DOHH2 (cell line): Measurements from ENCODE around the gene HEG1.

Experiments
- H3F3A ChIP-seq: fragments of 200-600 bp; sonication (generic), shearing (Covaris generic); 2 replicates; pipeline ENCODE4 v1.6.0; 2016; ENCODE audit warnings: antibody characterized with exemption, mild to moderate bottlenecking; ENCODE audit not compliant: control insufficient read depth, insufficient read depth
- H3K27ac ChIP-seq: fragments of 200-600 bp; sonication (generic); 2 replicates; pipeline ENCODE4 v1.5.1; 2014; ENCODE audit warnings: low read depth, mild to moderate bottlenecking, low read length, moderate library complexity
- H3K27me3 ChIP-seq: fragments of 200-600 bp; sonication (generic); 2 replicates; pipeline ENCODE4 v1.6.1; 2014; ENCODE audit warnings: mild to moderate bottlenecking, low read length, mixed read lengths; ENCODE audit not compliant: control insufficient read depth
- H3K36me3 ChIP-seq: fragments of 200-600 bp; sonication (generic); 2 replicates; pipeline ENCODE4 v1.6.1; 2014; ENCODE audit warnings: mild to moderate bottlenecking, low read length, moderate library complexity, mixed read lengths; ENCODE audit not compliant: control insufficient read depth
- H3K4me1 ChIP-seq: fragments of 200-600 bp; sonication (generic); 2 replicates; pipeline ENCODE4 v1.6.1; 2014; ENCODE audit warnings: mild to moderate bottlenecking, low read length, mixed read lengths; ENCODE audit not compliant: control insufficient read depth
- H3K4me2 ChIP-seq: fragments of 200-600 bp; sonication (generic); 2 replicates; pipeline ENCODE4 v1.6.0; 2014; ENCODE audit warnings: mild to moderate bottlenecking, low read length, moderate library complexity
- H3K4me3 ChIP-seq: fragments of 200-600 bp; sonication (generic); 2 replicates; pipeline ENCODE4 v1.5.1; 2014; ENCODE audit warnings: mild to moderate bottlenecking, low read length, mixed read lengths
- H3K79me2 ChIP-seq: fragments of 200-600 bp; sonication (generic); 2 replicates; pipeline ENCODE4 v1.6.1; 2014; ENCODE audit warnings: mild to moderate bottlenecking, low read length, mixed read lengths; ENCODE audit not compliant: control insufficient read depth
- H3K9me2 ChIP-seq: fragments of 200-600 bp; sonication (generic); replicated peaks from 2 replicates; pipeline ENCODE4 v1.6.1; 2014; ENCODE audit warnings: mild to moderate bottlenecking, low read length, mixed read lengths; ENCODE audit not compliant: control insufficient read depth
- H3K9me3 ChIP-seq: fragments of 200-600 bp; sonication (generic); 2 replicates; pipeline ENCODE4 v1.6.1; 2014; ENCODE audit warnings: antibody characterized with exemption, low read length, mixed read lengths; ENCODE audit not compliant: control insufficient read depth, insufficient read depth
- H4K20me1 ChIP-seq: fragments of 200-600 bp; sonication (generic); 2 replicates; pipeline ENCODE4 v1.6.0; 2014; ENCODE audit warnings: low read depth, mild to moderate bottlenecking, antibody characterized with exemption, low read length, moderate library complexity; ENCODE audit not compliant: control insufficient read depth, insufficient read depth
- CTCF ChIP-seq: fragments of 200-600 bp; sonication (generic); IDR thresholded peaks from one replicate; pipeline ENCODE4 v1.5.1; 2014; ENCODE audit warnings: antibody characterized with exemption, mild to moderate bottlenecking, low read depth, low read length; ENCODE audit not compliant: poor library complexity, severe bottlenecking
- EZH2phosphoT487 ChIP-seq: fragments of 200-600 bp; sonication (generic); IDR thresholded peaks from 2 replicates; pipeline ENCODE4 v1.6.1; 2017; ENCODE audit warnings: borderline replicate concordance, mild to moderate bottlenecking, antibody characterized with exemption, low read length, moderate library complexity, mixed read lengths

Gene HEG1

GRCh38 chr3:125075738-125076137 is 19.9 kb upstream of the HEG1 start:
- Histone ChIP-seq H3K9me2 (no peaks in the 10 kb centered on the region), H3K36me3 (no peaks in the 10 kb centered on the region), H3K9me3 (no peaks in the 10 kb centered on the region), H3K4me3 (no peak overlapping the region), H3F3A (no peaks in the 10 kb centered on the region), H3K4me2 (no peak overlapping the region), H4K20me1 (no peaks in the 10 kb centered on the region), H3K4me1 (peaks cover 10% of the 10 kb centered on the region), H3K27me3 (no peaks in the 10 kb centered on the region; the same call in 1 of the 2 replicates), H3K79me2 (no peaks in the 10 kb centered on the region), H3K27ac (no peak overlapping the region)
- TF ChIP-seq EZH2phosphoT487 = no peak
- no peak for TF ChIP-seq CTCF

- H3K9me2 ChIP-seq = no peaks in the 10 kb centered on the region
- peaks cover 16% of the 10 kb centered on the region for H3K4me1 ChIP-seq
- no peaks in the 10 kb centered on the region for H3K79me2 ChIP-seq
- H3F3A ChIP-seq = no peaks in the 10 kb centered on the region
- no peaks in the 10 kb centered on the region; the same call in 1 of the 2 replicates for H3K27me3 ChIP-seq
- no peak overlapping the region for H3K4me3 ChIP-seq
- no peak overlapping the region for H3K4me2 ChIP-seq
- H3K27ac ChIP-seq = no peak overlapping the region
- H4K20me1 ChIP-seq = no peaks in the 10 kb centered on the region
- no peaks in the 10 kb centered on the region for H3K9me3 ChIP-seq
- H3K36me3 ChIP-seq = no peaks in the 10 kb centered on the region
- TF ChIP-seq CTCF = no peak
- TF ChIP-seq EZH2phosphoT487 = no peak
Observed at GRCh38 chr3:125073390-125073905, 17.7 kb upstream of the HEG1 start.

- H3K4me1 ChIP-seq = peaks cover 10% of the 10 kb centered on the region
Observed at GRCh38 chr3:125072749-125073389, 17.1 kb upstream of the HEG1 start.

More at GRCh38 chr3:125072749-125073389, 17.1 kb upstream of the HEG1 start:
- Histone ChIP-seq H3K36me3 (no peaks in the 10 kb centered on the region), H3K27ac (no peak overlapping the region), H3K79me2 (no peaks in the 10 kb centered on the region), H3F3A (no peaks in the 10 kb centered on the region), H3K4me3 (no peak overlapping the region), H3K27me3 (no peaks in the 10 kb centered on the region; the same call in 1 of the 2 replicates), H3K4me2 (no peak overlapping the region), H3K9me2 (no peaks in the 10 kb centered on the region), H4K20me1 (no peaks in the 10 kb centered on the region), H3K9me3 (no peaks in the 10 kb centered on the region)
- no peak for TF ChIP-seq CTCF
- TF ChIP-seq EZH2phosphoT487 = no peak
